PC-3 (cell line): Measurements from ENCODE around the gene FBXO5.
A peak's percentile ranks its signal among the peaks of the same experiment; 100 is the strongest.

ENCODE experiments used
- CTCF ChIP-seq: fragments of 300-600 bp; sonication (generic); conservative IDR thresholded peaks from 2 replicates; pipeline ENCODE4 v1.5.1; 2017; ENCODE audit warnings: antibody characterized with exemption, low read depth, mild to moderate bottlenecking, low read length
- EZH2phosphoT487 ChIP-seq: fragments of 300-600 bp; sonication (generic); IDR thresholded peaks from 2 replicates; pipeline ENCODE4 v1.6.1; 2018; ENCODE audit warnings: mild to moderate bottlenecking, antibody characterized with exemption, low read length, borderline replicate concordance

- no peak for TF ChIP-seq EZH2phosphoT487
- TF ChIP-seq CTCF = peak; percentile 36; the same call in 1 of the 2 replicates
These were observed 10.6 kb upstream of the FBXO5 start for GRCh38 chr6:152993431-152993830.
